CD4-positive, alpha-beta T cell (primary cell): ENCODE measurements around the gene CCDC102A. TPM values are rescaled to one million over a fixed set of nuclear protein-coding genes. Genes with fewer than 3 reads are reported as not detected.

Experiments
- ATAC-seq: fragments of 200-7000 bp; cut with Tn5 transposase; one replicate; pipeline ENCODE4 v1.10.0; 2022; ENCODE audit warnings: mild to moderate bottlenecking; ENCODE audit not compliant: poor library complexity
- CTCF ChIA-PET: fragments of 350-600 bp; sonication (Branson Sonifier 250); formaldehyde crosslinking; loops from one replicate; lab custom pipeline; 2021; ENCODE audit warnings: antibody characterized with exemption, inconsistent platforms; lab: Charles Lee
- POLR2A ChIA-PET: fragments of 350-600 bp; sonication (Branson Sonifier 250); formaldehyde crosslinking; loops from one replicate; lab custom pipeline; 2021; ENCODE audit warnings: antibody characterized with exemption, inconsistent platforms; lab: Charles Lee
- DNase-seq, 14 experiments: peaks; one replicate each; pipeline ENCODE4 v3.0.0-alpha.2; 2013 to 2020; ENCODE audit warnings: mixed read lengths in 2 of 14
- H3K27ac ChIP-seq, 2 donors: one replicate each; pipeline versions ENCODE4 v1.5.1 to v1.7.0; 2013; ENCODE audit warnings: low read length in 2 of 2, low read depth in 1 of 2, mild to moderate bottlenecking in 1 of 2
- H3K27me3 ChIP-seq, 2 experiments: 1 replicate in 1 of 2; 2 replicates in 1 of 2; pipeline versions ENCODE4 v1.6.1 to v1.7.0; 2013; ENCODE audit warnings: low read length in 2 of 2, control low read depth in 1 of 2, mild to moderate bottlenecking in 1 of 2, moderate library complexity in 1 of 2; ENCODE audit not compliant: insufficient read depth in 2 of 2, control insufficient read depth in 1 of 2
- H3K36me3 ChIP-seq: one replicate; pipeline ENCODE4 v1.6.1; 2013; ENCODE audit warnings: low read length, control low read depth; ENCODE audit not compliant: insufficient read depth
- H3K4me1 ChIP-seq: one replicate; pipeline ENCODE4 v1.6.1; 2013; ENCODE audit warnings: low read length, control low read depth; ENCODE audit not compliant: insufficient read depth
- H3K4me3 ChIP-seq: one replicate; pipeline ENCODE4 v1.5.1; 2013; ENCODE audit warnings: mild to moderate bottlenecking, low read length, moderate library complexity
- H3K9me3 ChIP-seq, 2 experiments: 1 replicate in 1 of 2; 2 replicates in 1 of 2; pipeline versions ENCODE4 v1.6.1 to v1.7.0; 2013; ENCODE audit warnings: low read length in 2 of 2, mild to moderate bottlenecking in 2 of 2, control low read depth in 1 of 2, moderate library complexity in 1 of 2; ENCODE audit not compliant: control insufficient read depth in 1 of 2, insufficient read depth in 1 of 2
- H3K27ac Mint-ChIP-seq: one replicate; pipeline ENCODE4 v1.8.0; 2020; ENCODE audit warnings: mixed read lengths
- H3K27me3 Mint-ChIP-seq: one replicate; pipeline ENCODE4 v1.8.0; 2021; ENCODE audit warnings: mixed read lengths
- H3K36me3 Mint-ChIP-seq: one replicate; pipeline ENCODE4 v1.8.0; 2021; ENCODE audit warnings: low read depth, mixed read lengths
- H3K4me1 Mint-ChIP-seq: one replicate; pipeline ENCODE4 v1.8.0; 2021; ENCODE audit warnings: low read depth, mixed read lengths
- H3K4me3 Mint-ChIP-seq: one replicate; pipeline ENCODE4 v1.8.0; 2020; ENCODE audit warnings: mild to moderate bottlenecking, mixed read lengths
- H3K9me3 Mint-ChIP-seq: one replicate; pipeline ENCODE4 v1.8.0; 2020; ENCODE audit warnings: mixed read lengths
- intact Hi-C, 2 experiments: fragments of 100-400 bp; cut with DNase I in 1 of 2; cut with micrococcal nuclease in 1 of 2; formaldehyde crosslinking; loops; one replicate each; pipeline versions ENCODE4 v1.15.1 to v1.9.0; 2023 to 2025; cut with DNase I, micrococcal nuclease
- total RNA-seq, 174 experiments: library from RNA in 2 of 174; stranded (reverse) in 2 of 174; gene quantifications; one replicate each; pipeline ENCODE4 v1.2.3 and lab custom pipeline; 2021 to 2026
- TF ChIP-seq, protein P1 (sequence below): fragments of 200-600 bp; IDR thresholded peaks from one replicate; pipeline ENCODE4 v1.8.0; 2022; ENCODE audit warnings: antibody characterized with exemption, mild to moderate bottlenecking

Gene CCDC102A
- total RNA-seq, 2 experiments from 2014 or later: 2.0 TPM

DNA sequence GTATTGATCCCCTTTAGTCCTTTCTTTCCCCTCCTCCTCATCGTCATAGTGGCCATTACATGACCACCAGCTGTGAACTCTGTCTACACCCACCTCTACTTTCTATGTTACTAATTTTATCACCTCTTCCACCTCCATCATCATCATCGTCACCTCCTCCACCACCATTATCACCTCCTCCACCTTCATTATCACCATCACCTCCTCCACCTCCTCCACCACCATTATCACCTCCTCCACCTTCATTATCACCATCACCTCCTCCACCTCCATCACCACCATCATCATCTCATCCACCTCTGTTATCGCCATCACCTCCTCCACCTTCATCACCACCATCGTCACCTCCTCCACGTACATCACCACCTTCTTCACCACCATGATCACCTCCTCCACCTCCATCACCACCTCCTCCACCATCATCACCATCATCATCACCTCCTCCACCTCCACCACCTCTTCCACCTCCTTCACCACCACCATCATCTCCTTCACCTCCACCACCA is 31.9 kb upstream of the CCDC102A start:
- TF ChIP-seq, protein P1, sequence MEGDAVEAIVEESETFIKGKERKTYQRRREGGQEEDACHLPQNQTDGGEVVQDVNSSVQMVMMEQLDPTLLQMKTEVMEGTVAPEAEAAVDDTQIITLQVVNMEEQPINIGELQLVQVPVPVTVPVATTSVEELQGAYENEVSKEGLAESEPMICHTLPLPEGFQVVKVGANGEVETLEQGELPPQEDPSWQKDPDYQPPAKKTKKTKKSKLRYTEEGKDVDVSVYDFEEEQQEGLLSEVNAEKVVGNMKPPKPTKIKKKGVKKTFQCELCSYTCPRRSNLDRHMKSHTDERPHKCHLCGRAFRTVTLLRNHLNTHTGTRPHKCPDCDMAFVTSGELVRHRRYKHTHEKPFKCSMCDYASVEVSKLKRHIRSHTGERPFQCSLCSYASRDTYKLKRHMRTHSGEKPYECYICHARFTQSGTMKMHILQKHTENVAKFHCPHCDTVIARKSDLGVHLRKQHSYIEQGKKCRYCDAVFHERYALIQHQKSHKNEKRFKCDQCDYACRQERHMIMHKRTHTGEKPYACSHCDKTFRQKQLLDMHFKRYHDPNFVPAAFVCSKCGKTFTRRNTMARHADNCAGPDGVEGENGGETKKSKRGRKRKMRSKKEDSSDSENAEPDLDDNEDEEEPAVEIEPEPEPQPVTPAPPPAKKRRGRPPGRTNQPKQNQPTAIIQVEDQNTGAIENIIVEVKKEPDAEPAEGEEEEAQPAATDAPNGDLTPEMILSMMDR: no peak
- no peaks in the 10 kb centered on the region for H3K27me3 Mint-ChIP-seq
- POLR2A ChIA-PET: no interaction called here
- CTCF ChIA-PET: no interaction called here
- H3K27me3 ChIP-seq: no peaks in the 10 kb centered on the region
- no peak for ATAC-seq
- no peaks in the 10 kb centered on the region for H3K9me3 ChIP-seq
- H3K4me3 ChIP-seq: no peak overlapping the region
- H3K36me3 Mint-ChIP-seq: no peaks in the 10 kb centered on the region
- H3K4me3 Mint-ChIP-seq: no peak overlapping the region
- no peaks in the 10 kb centered on the region for H3K4me1 ChIP-seq
- no peak for DNase-seq
- intact Hi-C loops: no loop called here
- H3K27ac Mint-ChIP-seq: no peak overlapping the region
- H3K27ac ChIP-seq: no peak overlapping the region
- H3K4me1 Mint-ChIP-seq: no peaks in the 10 kb centered on the region
- peaks cover 12% of the 10 kb centered on the region for H3K36me3 ChIP-seq
- H3K9me3 Mint-ChIP-seq: no peaks in the 10 kb centered on the region

DNA sequence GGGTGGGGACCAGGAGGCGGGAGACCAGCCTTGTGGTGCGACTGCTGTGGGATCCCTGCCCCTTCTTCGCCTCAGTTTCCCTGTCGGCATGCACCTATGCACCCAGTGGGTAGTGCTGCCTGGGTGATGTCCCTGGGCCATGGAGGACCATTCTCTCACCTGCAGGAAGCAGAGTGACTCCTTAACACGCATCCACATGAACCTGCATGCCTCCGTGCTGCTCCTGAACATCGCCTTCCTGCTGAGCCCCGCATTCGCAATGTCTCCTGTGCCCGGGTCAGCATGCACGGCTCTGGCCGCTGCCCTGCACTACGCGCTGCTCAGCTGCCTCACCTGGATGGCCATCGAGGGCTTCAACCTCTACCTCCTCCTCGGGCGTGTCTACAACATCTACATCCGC is 31.3 kb upstream of the CCDC102A start:
- no peaks in the 10 kb centered on the region for H3K36me3 Mint-ChIP-seq
- H3K9me3 Mint-ChIP-seq: no peaks in the 10 kb centered on the region
- H3K4me3 Mint-ChIP-seq: no peak overlapping the region
- H3K4me1 Mint-ChIP-seq: no peaks in the 10 kb centered on the region
- POLR2A ChIA-PET: no interaction called here
- Histone ChIP-seq H3K36me3 (peaks cover 12% of the 10 kb centered on the region), H3K27ac (no peak overlapping the region), H3K9me3 (no peaks in the 10 kb centered on the region), H3K4me1 (no peaks in the 10 kb centered on the region), H3K27me3 (no peaks in the 10 kb centered on the region), H3K4me3 (no peak overlapping the region)
- CTCF ChIA-PET: no interaction called here
- TF ChIP-seq, protein P1: no peak
- intact Hi-C loops: no loop called here
- DNase-seq: no peak
- no peak overlapping the region for H3K27ac Mint-ChIP-seq
- ATAC-seq: no peak
- H3K27me3 Mint-ChIP-seq: no peaks in the 10 kb centered on the region

DNA sequence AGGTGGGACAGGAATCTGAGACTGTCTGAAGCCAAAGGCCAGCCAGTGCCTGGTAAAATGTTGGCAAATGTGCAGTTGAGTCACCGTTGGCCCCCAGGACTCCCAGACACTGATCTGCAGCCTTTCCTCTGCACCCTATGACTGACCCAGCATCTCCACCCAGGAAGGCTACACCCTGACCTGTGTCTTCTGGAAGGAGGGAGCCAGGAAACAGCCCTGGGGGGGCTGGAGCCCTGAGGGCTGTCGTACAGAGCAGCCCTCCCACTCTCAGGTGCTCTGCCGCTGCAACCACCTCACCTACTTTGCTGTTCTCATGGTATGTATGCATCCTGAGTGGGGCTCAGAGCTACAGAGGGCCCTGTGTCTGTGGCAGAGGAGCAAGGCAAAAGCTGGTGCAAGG is 30.1 kb upstream of the CCDC102A start:
- CTCF ChIA-PET: interaction anchor here (1.2 kb wide), 1 partner anchor 10 kb away, joined by 3 read pairs; no protein-coding TSS in a partner anchor
- Mint-ChIP-seq H3K4me1 (no peaks in the 10 kb centered on the region), H3K4me3 (no peak overlapping the region), H3K27ac (no peak overlapping the region), H3K9me3 (peaks cover under 1% of the 10 kb centered on the region), H3K36me3 (no peaks in the 10 kb centered on the region), H3K27me3 (no peaks in the 10 kb centered on the region)
- peaks cover 15% of the 10 kb centered on the region for H3K36me3 ChIP-seq
- TF ChIP-seq, protein P1: no peak
- DNase-seq: no peak
- no peak overlapping the region for H3K4me3 ChIP-seq
- H3K27ac ChIP-seq: no peak overlapping the region
- intact Hi-C loops: no loop called here
- POLR2A ChIA-PET: no interaction called here
- H3K9me3 ChIP-seq: peaks cover 0 to 7% of the 10 kb centered on the region in 2 experiments
- no peaks in the 10 kb centered on the region for H3K27me3 ChIP-seq
- H3K4me1 ChIP-seq: no peaks in the 10 kb centered on the region
- ATAC-seq: no peak
